Endodermal cell (in vitro differentiated cells): Measurements from ENCODE around the gene TCN1. TPM values are rescaled to one million over a fixed set of nuclear protein-coding genes. Genes with fewer than 3 reads are reported as not detected.

Source experiments
- DNase-seq: peaks from one replicate; pipeline ENCODE4 v3.0.0-alpha.2; 2017
- H3K27ac ChIP-seq: 2 replicates; pipeline ENCODE4 v1.5.1; 2013; ENCODE audit warnings: mild to moderate bottlenecking, low read depth, low read length, moderate library complexity
- H3K27me3 ChIP-seq: 2 replicates; pipeline ENCODE4 v1.6.1; 2013; ENCODE audit warnings: mild to moderate bottlenecking, low read length, moderate library complexity; ENCODE audit not compliant: insufficient read depth, control insufficient read depth, poor library complexity, severe bottlenecking
- H3K36me3 ChIP-seq: 2 replicates; pipeline ENCODE4 v1.7.0; 2013; ENCODE audit warnings: mild to moderate bottlenecking, low read length, moderate library complexity; ENCODE audit not compliant: control insufficient read depth, insufficient read depth
- H3K4me1 ChIP-seq: one replicate; pipeline ENCODE4 v1.7.0; 2013; ENCODE audit warnings: low read length; ENCODE audit not compliant: control insufficient read depth, insufficient read depth
- H3K4me3 ChIP-seq: 2 replicates; pipeline ENCODE4 v1.5.1; 2013; ENCODE audit warnings: mild to moderate bottlenecking, low read length, moderate library complexity
- H3K9ac ChIP-seq: 2 replicates; pipeline ENCODE4 v1.6.1; 2013; ENCODE audit warnings: mild to moderate bottlenecking, low read length, moderate library complexity; ENCODE audit not compliant: poor library complexity, severe bottlenecking; ENCODE audit errors: extremely low read depth
- H3K9me3 ChIP-seq: 2 replicates; pipeline ENCODE4 v1.6.1; 2013; ENCODE audit warnings: mild to moderate bottlenecking, low read length, moderate library complexity; ENCODE audit not compliant: control insufficient read depth
- H3K27ac Mint-ChIP-seq: 2 replicates; pipeline ENCODE4 v1.8.0; 2020; ENCODE audit warnings: mixed read lengths
- H3K27me3 Mint-ChIP-seq: 2 replicates; pipeline ENCODE4 v1.8.0; 2021; ENCODE audit warnings: mild to moderate bottlenecking, mixed read lengths; ENCODE audit not compliant: insufficient read depth
- H3K36me3 Mint-ChIP-seq: 2 replicates; pipeline ENCODE4 v1.8.0; 2020; ENCODE audit warnings: low read depth, mixed read lengths
- H3K4me1 Mint-ChIP-seq: 2 replicates; pipeline ENCODE4 v1.8.0; 2020; ENCODE audit warnings: mixed read lengths
- H3K4me3 Mint-ChIP-seq: 2 replicates; pipeline ENCODE4 v1.8.0; 2020; ENCODE audit warnings: mild to moderate bottlenecking, moderate library complexity, mixed read lengths
- H3K9me3 Mint-ChIP-seq: 2 replicates; pipeline ENCODE4 v1.8.0; 2020; ENCODE audit warnings: mild to moderate bottlenecking, mixed read lengths
- CTCF ChIP-seq: fragments of 200-600 bp; sonication (generic); conservative IDR thresholded peaks from 2 replicates; pipeline ENCODE4 v1.5.0; 2021; ENCODE audit warnings: antibody characterized with exemption, mild to moderate bottlenecking
- WGBS, 2 experiments: methylation state at CpG; one replicate each; pipeline versions ENCODE4 v1.1.5 to v1.1.7; 2013; ENCODE audit warnings: missing lambda C conversion rate in 2 of 2, mixed read lengths in 1 of 2; ENCODE audit not compliant: insufficient coverage in 1 of 2, insufficient read length in 1 of 2; 5-methylcytosine and 5-hydroxymethylcytosine counted together
- total RNA-seq, 2 donors: library from RNA; stranded (reverse); fragmentation: NEBNext Ultra II Directional in 1 of 2; extraction: Animal tissue kit (Norgen Biotek cat#: 25700) in 1 of 2; gene quantifications; 2 replicates in 1 of 2; 3 replicates in 1 of 2; pipeline ENCODE4 v1.2.1, GENCODE V29; 2021

The TCN1 gene
- total RNA-seq, 2 donors from 2014 or later: not detected

- Histone ChIP-seq H3K4me3 (no peak overlapping the region), H3K27ac (no peak overlapping the region), H3K27me3 (no peaks in the 10 kb centered on the region), H3K36me3 (no peaks in the 10 kb centered on the region), H3K4me1 (no peaks in the 10 kb centered on the region), H3K9me3 (no peaks in the 10 kb centered on the region), H3K9ac (no peak overlapping the region)
- no peak for DNase-seq
- no peak overlapping the region for H3K27ac Mint-ChIP-seq
- H3K36me3 Mint-ChIP-seq: no peaks in the 10 kb centered on the region
- no peak overlapping the region for H3K4me3 Mint-ChIP-seq
- no peak for TF ChIP-seq CTCF
- no peaks in the 10 kb centered on the region for H3K27me3 Mint-ChIP-seq
- no peaks in the 10 kb centered on the region for H3K4me1 Mint-ChIP-seq
- H3K9me3 Mint-ChIP-seq: no peaks in the 10 kb centered on the region
Observed at GRCh38 chr11:59877784-59878183, 11.5 kb upstream of the TCN1 start.

DNA sequence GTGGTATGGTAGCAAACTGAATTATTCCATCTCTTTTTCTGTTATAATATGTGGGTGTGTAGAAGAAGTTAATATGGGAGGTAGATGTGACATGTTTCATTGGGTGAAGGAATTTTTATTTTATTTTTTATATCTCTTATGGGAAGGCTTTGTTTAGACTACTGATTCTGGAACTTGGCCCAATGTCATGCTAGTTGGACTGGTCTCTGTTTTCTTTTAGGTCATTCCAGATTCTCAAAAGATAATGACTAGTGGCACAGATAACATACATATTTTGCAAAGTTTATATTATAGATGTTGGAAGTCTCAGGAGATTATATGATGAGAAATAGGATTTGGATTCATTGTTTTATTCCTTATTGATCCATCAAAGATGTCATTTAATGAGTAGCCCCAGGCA lies 11.0 kb upstream of the TCN1 start:
- DNase-seq: no peak
- Mint-ChIP-seq H3K27me3 (no peaks in the 10 kb centered on the region), H3K36me3 (no peaks in the 10 kb centered on the region), H3K4me1 (no peaks in the 10 kb centered on the region), H3K9me3 (no peaks in the 10 kb centered on the region), H3K4me3 (no peak overlapping the region), H3K27ac (no peak overlapping the region)
- Histone ChIP-seq H3K27me3 (no peaks in the 10 kb centered on the region), H3K9me3 (no peaks in the 10 kb centered on the region), H3K4me1 (no peaks in the 10 kb centered on the region), H3K9ac (no peak overlapping the region), H3K27ac (no peak overlapping the region), H3K36me3 (no peaks in the 10 kb centered on the region), H3K4me3 (no peak overlapping the region)
- no peak for TF ChIP-seq CTCF

- 90 to 96% methylated on average over 4 to 9 of the region's 9 CpGs for WGBS, 2 experiments
- Histone ChIP-seq H3K36me3 (no peaks in the 10 kb centered on the region), H3K27me3 (no peaks in the 10 kb centered on the region), H3K27ac (no peak overlapping the region), H3K4me3 (no peak overlapping the region), H3K9me3 (no peaks in the 10 kb centered on the region), H3K4me1 (no peaks in the 10 kb centered on the region), H3K9ac (no peak overlapping the region)
- Mint-ChIP-seq H3K36me3 (no peaks in the 10 kb centered on the region), H3K27ac (no peak overlapping the region), H3K27me3 (no peaks in the 10 kb centered on the region), H3K4me3 (no peak overlapping the region), H3K9me3 (no peaks in the 10 kb centered on the region), H3K4me1 (no peaks in the 10 kb centered on the region)
- TF ChIP-seq CTCF: no peak
- no peak for DNase-seq
Observed at GRCh38 chr11:59875856-59876519, 9.7 kb upstream of the TCN1 start.
